A673 (cell line): Measurements from ENCODE around the gene KLK12. TPM values are rescaled to one million over a fixed set of nuclear protein-coding genes. Genes with fewer than 3 reads are reported as not detected.

Experiments
- BruUV-seq: library from RNA; stranded (reverse); fragments of 400-500 nt; replicated peaks from 2 replicates; lab custom pipeline; 2021; lab: Mats Ljungman, UMichigan
- CTCF ChIA-PET: fragments of 300-600 bp; sonication (Branson Sonifier 250); formaldehyde crosslinking; loops from one replicate; lab custom pipeline; 2022; ENCODE audit warnings: antibody characterized with exemption; lab: Charles Lee
- POLR2A ChIA-PET: fragments of 300-600 bp; sonication (Branson Sonifier 250); formaldehyde crosslinking; loops from one replicate; lab custom pipeline; 2022; ENCODE audit warnings: antibody characterized with exemption; ENCODE audit not compliant: low non-redundant PET; lab: Charles Lee
- DNase-seq: peaks from one replicate; pipeline ENCODE4 v3.0.0-alpha.2; 2015; ENCODE audit warnings: low spot score
- H3K27ac ChIP-seq: fragments of 200-600 bp; sonication (generic); 2 replicates; pipeline ENCODE4 v1.5.1; 2016; ENCODE audit warnings: mixed run types, low read depth, mild to moderate bottlenecking, mixed read lengths, antibody characterized with exemption, low read length; ENCODE audit not compliant: poor library complexity, severe bottlenecking
- H3K27me3 ChIP-seq: fragments of 200-600 bp; sonication (generic); replicated peaks from 2 replicates; pipeline ENCODE4 v1.6.1; 2017; ENCODE audit warnings: mixed run types, low read depth, mild to moderate bottlenecking, mixed read lengths, antibody characterized with exemption, low read length; ENCODE audit not compliant: insufficient read depth, poor library complexity
- H3K36me3 ChIP-seq: fragments of 200-600 bp; sonication (generic); 2 replicates; pipeline ENCODE4 v1.6.1; 2016; ENCODE audit warnings: mixed run types, mild to moderate bottlenecking, mixed read lengths, antibody characterized with exemption, low read length; ENCODE audit not compliant: insufficient read depth, poor library complexity, severe bottlenecking
- H3K4me1 ChIP-seq: fragments of 200-600 bp; sonication (generic); 2 replicates; pipeline ENCODE4 v1.6.1; 2017; ENCODE audit warnings: mixed run types, mild to moderate bottlenecking, mixed read lengths, antibody characterized with exemption, low read length; ENCODE audit not compliant: insufficient read depth, poor library complexity, severe bottlenecking
- H3K4me3 ChIP-seq: fragments of 200-600 bp; sonication (generic); 2 replicates; pipeline ENCODE4 v1.5.1; 2016; ENCODE audit warnings: low read depth, mixed run types, mild to moderate bottlenecking, mixed read lengths, low read length; ENCODE audit not compliant: poor library complexity, severe bottlenecking
- H3K9me3 ChIP-seq: fragments of 200-600 bp; sonication (generic); 2 replicates; pipeline ENCODE4 v1.6.1; 2016; ENCODE audit warnings: mixed run types, low read depth, mild to moderate bottlenecking, mixed read lengths, antibody characterized with exemption, low read length; ENCODE audit not compliant: poor library complexity, severe bottlenecking
- CTCF ChIP-seq: fragments of 300-800, 200-600 bp; sonication (generic); conservative IDR thresholded peaks from 2 replicates; pipeline ENCODE4 v1.5.1; 2017; ENCODE audit warnings: low read depth, mild to moderate bottlenecking, antibody characterized with exemption, low read length, moderate library complexity, mixed read lengths
- EZH2 ChIP-seq: fragments of 200-600 bp; sonication (generic); IDR thresholded peaks from 2 replicates; pipeline ENCODE4 v1.6.1; 2017; ENCODE audit warnings: borderline replicate concordance, low read depth, mild to moderate bottlenecking, mixed read lengths, antibody characterized with exemption, low read length; ENCODE audit not compliant: poor library complexity, severe bottlenecking
- intact Hi-C: fragments of 100-400 bp; cut with micrococcal nuclease; formaldehyde crosslinking; loops from one replicate; pipeline ENCODE4 v1.10.0; 2022; ENCODE audit not compliant: unreplicated experiment
- total RNA-seq: library from RNA; stranded (reverse); gene quantifications from 2 replicates; pipeline ENCODE4 v1.2.3, GENCODE V29; 2021

The KLK12 gene
- total RNA-seq, 1 experiment from 2014 or later: not detected

- CTCF ChIA-PET: no interaction called here
- no peak for DNase-seq
- POLR2A ChIA-PET: no interaction called here
- Histone ChIP-seq H3K27me3 (peaks cover 32% of the 10 kb centered on the region), H3K36me3 (no peaks in the 10 kb centered on the region), H3K27ac (no peak overlapping the region), H3K4me3 (no peak overlapping the region), H3K9me3 (no peaks in the 10 kb centered on the region), H3K4me1 (no peaks in the 10 kb centered on the region)
- TF ChIP-seq EZH2 (no peak), CTCF (no peak)
- intact Hi-C loops: no loop called here
- no TSS peak for BruUV-seq
Observed at GRCh38 chr19:51060336-51060735, 25.5 kb upstream of the KLK12 start.

GRCh38 chr19:51059715-51060114, 24.9 kb upstream of the KLK12 start:
- intact Hi-C loops: no loop called here
- Histone ChIP-seq H3K27me3 (peaks cover 30% of the 10 kb centered on the region), H3K27ac (no peak overlapping the region), H3K4me3 (no peak overlapping the region), H3K36me3 (no peaks in the 10 kb centered on the region), H3K9me3 (no peaks in the 10 kb centered on the region), H3K4me1 (no peaks in the 10 kb centered on the region)
- POLR2A ChIA-PET: no interaction called here
- TF ChIP-seq EZH2 (no peak), CTCF (no peak)
- BruUV-seq: no TSS peak
- CTCF ChIA-PET: interaction anchor here (0.6 kb wide), 1 partner anchor 139 kb away, joined by 3 read pairs; no protein-coding TSS in a partner anchor
- no peak for DNase-seq

- BruUV-seq: no TSS peak
- H3K4me3 ChIP-seq: no peak overlapping the region
Observed at GRCh38 chr19:51055866-51056265, 21.1 kb upstream of the KLK12 start.

More at GRCh38 chr19:51055866-51056265, 21.1 kb upstream of the KLK12 start:
- no peaks in the 10 kb centered on the region for H3K9me3 ChIP-seq
- intact Hi-C loops: no loop called here
- no peak overlapping the region for H3K27ac ChIP-seq
- H3K4me1 ChIP-seq: no peaks in the 10 kb centered on the region
- no peaks in the 10 kb centered on the region for H3K36me3 ChIP-seq
- ChIA-PET POLR2A (no interaction called here), CTCF (no interaction called here)
- no peak for DNase-seq
- H3K27me3 ChIP-seq: peaks cover 32% of the 10 kb centered on the region
- TF ChIP-seq CTCF (no peak), EZH2 (no peak)
